ENCODE measurements around the gene DDX52.

DDX52 gene

DNA sequence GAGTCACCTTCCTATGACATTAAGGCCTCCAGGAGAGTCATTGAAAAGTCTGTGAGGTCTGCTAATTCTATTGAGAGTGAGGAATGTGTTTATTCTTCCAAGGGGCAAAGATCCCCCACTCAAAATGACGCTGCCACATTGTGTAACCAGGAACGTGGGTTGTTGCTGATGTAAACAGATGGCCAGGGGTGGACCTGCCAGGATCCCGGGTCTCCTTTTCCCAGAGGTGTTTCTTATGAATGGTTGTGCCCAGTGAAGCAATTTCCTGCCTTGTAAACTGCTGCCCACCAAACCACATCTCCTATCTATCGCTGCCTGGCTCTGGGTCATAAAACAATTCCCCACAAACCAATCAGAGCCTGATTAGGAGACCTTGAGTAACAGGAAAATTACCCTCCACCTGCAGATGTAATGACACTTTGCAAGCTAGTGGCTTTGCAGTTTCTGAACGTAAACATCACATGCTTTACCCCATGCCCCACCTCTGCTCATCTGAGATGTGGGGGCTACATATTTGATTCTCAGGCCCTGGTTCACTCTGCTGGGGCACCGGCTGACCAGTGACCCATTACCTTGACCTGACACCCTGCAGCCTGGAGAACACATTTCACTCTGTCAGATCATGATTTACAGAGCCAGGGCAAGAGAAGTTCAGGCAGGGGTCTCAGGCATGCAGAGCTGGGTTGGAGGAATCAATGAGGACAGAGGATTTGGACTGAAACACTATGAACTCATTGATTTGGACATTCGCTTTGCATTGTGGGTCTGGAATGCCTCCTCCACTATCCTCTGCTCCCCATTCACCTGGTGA lies 33.1 kb upstream of the DDX52 start:
- no peak for TF ChIP-seq ZFX (IDR thresholded peaks at IDR 0.05; ENCODE audit: borderline replicate concordance)
- TF ChIP-seq, protein P1, sequence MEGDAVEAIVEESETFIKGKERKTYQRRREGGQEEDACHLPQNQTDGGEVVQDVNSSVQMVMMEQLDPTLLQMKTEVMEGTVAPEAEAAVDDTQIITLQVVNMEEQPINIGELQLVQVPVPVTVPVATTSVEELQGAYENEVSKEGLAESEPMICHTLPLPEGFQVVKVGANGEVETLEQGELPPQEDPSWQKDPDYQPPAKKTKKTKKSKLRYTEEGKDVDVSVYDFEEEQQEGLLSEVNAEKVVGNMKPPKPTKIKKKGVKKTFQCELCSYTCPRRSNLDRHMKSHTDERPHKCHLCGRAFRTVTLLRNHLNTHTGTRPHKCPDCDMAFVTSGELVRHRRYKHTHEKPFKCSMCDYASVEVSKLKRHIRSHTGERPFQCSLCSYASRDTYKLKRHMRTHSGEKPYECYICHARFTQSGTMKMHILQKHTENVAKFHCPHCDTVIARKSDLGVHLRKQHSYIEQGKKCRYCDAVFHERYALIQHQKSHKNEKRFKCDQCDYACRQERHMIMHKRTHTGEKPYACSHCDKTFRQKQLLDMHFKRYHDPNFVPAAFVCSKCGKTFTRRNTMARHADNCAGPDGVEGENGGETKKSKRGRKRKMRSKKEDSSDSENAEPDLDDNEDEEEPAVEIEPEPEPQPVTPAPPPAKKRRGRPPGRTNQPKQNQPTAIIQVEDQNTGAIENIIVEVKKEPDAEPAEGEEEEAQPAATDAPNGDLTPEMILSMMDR (IDR thresholded peaks at IDR 0.05): no peak
- H3K27ac ChIP-seq: no peak overlapping the region

DNA sequence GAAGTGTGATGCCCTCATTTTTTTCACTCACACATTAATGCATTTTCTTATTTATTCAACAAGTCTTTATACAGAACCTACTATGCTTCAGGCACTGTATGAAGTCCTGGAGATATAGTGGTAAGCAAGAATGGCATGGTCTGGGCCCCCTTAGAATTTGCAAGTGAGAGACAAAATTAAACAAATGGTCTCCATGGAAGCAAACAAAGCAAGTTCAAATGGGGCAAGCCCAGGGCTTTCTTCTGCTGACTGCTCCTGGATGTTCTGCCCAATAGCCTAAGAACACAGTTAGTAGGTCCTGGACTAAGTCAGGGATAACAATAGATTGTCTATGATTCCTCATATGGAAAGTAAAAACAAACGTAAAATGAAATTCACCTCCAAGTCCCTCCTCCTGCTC lies 31.3 kb upstream of the DDX52 start:
- no peak for TF ChIP-seq ZFX (IDR thresholded peaks at IDR 0.05; ENCODE audit: borderline replicate concordance)
- TF ChIP-seq, protein P1 (IDR thresholded peaks at IDR 0.05): no peak
- no peak overlapping the region for H3K27ac ChIP-seq

DNA sequence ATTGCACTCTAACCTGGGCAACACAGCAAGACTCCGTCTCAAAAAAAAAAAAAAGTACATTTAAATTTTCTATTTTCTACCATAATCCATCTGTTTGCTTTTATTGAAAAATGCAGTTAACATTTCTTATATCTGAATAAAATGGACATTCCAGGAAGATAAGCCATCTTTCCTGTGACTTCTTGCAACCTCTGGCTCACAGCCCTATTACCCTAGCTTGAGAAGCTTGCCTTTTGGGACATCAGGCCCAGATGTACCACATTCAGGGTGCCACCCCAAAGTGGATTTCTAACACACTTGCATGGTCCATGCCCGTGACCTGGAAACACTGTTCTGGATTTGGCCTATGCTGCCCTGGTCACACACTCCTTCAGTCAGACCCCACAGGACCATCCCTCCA lies 30.1 kb upstream of the DDX52 start:
- no peak overlapping the region for H3K27ac ChIP-seq
- TF ChIP-seq ZFX (IDR thresholded peaks at IDR 0.05; ENCODE audit: borderline replicate concordance): no peak
- TF ChIP-seq, protein P1 (IDR thresholded peaks at IDR 0.05): no peak

DNA sequence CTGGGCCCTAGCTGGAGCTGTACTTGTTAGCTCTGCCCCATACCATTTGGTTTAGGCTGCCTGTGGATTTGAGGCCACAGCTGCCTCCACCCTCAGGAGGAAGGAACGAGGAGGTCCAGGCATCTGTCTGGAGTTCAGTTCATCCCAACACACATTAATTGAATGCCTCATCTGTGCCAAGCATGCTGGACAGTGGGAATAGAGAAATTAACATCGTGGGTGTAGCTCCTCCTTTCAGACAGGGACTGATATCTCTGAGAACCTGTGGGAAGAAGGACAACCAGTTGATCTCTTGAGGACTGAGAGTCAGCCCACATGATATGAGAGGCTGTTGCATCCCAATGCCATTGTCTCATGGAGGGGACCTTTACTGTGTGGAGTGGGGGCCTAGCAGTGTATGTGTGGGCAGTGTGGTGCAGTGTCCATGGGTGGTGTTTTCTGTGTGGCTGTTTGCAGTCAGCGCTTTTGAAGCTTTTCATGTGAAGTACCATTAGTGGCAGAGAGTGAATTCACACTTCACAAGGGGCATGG lies 29.4 kb upstream of the DDX52 start:
- H3K27ac ChIP-seq: no peak overlapping the region
- no peak for TF ChIP-seq ZFX (IDR thresholded peaks at IDR 0.05; ENCODE audit: borderline replicate concordance)
- TF ChIP-seq, protein P1 (IDR thresholded peaks at IDR 0.05): no peak

DNA sequence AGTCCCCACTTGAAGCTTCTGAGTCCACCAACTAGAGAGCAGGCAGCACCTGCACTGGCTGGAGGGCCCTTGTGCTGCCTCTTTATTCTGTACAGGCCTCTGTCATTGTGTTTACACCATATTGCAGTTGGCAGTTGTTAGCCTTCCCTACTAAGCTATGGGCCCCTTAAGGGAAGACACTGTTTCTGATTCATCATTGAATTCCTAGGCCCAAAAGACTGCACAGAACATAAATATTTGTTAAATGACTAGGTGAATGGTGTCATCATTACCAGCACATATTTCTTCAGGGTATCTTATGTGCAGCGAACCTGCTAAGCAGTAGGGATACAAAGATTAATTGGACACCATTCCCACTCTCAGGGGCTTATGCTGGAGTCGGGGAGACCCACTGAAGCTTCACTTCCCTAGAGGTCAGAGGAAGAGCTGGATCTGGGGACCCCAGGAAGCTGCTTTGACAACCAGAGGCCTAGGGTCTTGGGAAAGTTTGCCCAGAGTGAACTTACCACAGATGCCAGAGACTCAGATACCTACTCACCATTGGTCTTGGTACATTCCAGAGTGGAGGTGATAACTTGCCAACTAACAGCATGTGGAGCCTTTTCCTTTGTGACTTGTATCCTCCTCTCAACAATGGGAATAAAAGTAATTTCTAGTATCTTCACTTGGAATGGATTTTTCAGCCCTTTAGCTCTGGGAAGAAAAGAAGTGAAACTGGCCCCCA lies 28.7 kb upstream of the DDX52 start:
- TF ChIP-seq ZFX (IDR thresholded peaks at IDR 0.05; ENCODE audit: borderline replicate concordance): no peak
- TF ChIP-seq, protein P1 (IDR thresholded peaks at IDR 0.05): no peak
- no peak overlapping the region for H3K27ac ChIP-seq

DNA sequence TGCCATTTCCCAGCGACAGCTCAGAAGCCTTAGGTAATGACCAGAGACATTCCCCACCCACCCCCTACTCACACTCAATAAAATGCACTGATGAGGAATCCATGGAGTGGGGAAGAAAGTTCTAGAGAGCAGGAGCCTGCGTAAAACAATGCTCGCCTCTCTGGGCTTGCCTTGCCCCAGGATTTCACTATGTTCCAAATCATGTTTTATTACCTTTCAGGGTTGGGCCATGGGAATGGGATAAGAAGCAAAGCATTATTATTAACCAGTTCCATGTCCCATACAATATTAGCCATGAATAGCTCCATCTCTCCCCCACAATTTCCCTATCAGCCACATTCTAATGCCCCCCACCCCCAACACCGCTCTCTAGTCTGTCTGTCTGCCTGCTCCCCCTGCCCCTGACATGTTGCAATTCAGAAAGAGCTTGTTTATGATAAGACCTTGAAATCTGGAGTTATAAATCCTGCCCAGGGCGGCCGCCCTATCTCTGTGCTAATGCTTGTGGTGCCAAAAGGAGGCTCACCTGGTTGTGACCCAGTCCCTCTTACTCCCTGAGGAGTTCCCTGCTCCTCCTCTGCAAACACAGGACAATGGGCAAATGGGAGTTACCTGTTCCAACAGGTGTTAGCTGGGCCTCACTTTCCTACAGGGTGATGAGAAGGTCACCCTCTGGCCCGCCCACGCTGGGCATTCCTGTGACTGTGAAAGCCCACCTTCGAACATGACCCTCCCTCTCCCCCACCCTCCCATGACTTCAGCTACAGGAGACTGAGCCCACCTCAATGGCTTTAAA lies 28.0 kb upstream of the DDX52 start:
- H3K27ac ChIP-seq: no peak overlapping the region
- TF ChIP-seq, protein P1 (IDR thresholded peaks at IDR 0.05): no peak
- no peak for TF ChIP-seq ZFX (IDR thresholded peaks at IDR 0.05; ENCODE audit: borderline replicate concordance)

Measured in 22Rv1 (cell line).